NCI-H2107 treated with DMSO at 0.1 percent for 48 hours (cell line): ENCODE measurements around the gene GSTP1.
"Not testable (repeated sequence)": the region's sequence is repeated elsewhere in the genome, so short reads cannot be mapped to it uniquely, and the experiment has no call there.

Experiments used
- DNase-seq: peaks from one replicate; lab custom pipeline; 2025; ENCODE audit not compliant: unreplicated experiment; lab: John Stamatoyannopoulos, UW

GSTP1 gene

DNA sequence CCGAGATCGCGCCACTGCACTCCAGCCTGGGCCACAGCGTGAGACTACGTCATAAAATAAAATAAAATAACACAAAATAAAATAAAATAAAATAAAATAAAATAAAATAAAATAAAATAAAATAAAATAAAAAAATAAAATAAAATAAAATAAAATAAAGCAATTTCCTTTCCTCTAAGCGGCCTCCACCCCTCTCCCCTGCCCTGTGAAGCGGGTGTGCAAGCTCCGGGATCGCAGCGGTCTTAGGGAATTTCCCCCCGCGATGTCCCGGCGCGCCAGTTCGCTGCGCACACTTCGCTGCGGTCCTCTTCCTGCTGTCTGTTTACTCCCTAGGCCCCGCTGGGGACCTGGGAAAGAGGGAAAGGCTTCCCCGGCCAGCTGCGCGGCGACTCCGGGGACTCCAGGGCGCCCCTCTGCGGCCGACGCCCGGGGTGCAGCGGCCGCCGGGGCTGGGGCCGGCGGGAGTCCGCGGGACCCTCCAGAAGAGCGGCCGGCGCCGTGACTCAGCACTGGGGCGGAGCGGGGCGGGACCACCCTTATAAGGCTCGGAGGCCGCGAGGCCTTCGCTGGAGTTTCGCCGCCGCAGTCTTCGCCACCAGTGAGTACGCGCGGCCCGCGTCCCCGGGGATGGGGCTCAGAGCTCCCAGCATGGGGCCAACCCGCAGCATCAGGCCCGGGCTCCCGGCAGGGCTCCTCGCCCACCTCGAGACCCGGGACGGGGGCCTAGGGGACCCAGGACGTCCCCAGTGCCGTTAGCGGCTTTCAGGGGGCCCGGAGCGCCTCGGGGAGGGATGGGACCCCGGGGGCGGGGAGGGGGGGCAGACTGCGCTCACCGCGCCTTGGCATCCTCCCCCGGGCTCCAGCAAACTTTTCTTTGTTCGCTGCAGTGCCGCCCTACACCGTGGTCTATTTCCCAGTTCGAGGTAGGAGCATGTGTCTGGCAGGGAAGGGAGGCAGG is at the start of gene GSTP1:
Gene GSTP1, plus strand, starts transcription at position 566 of the 958 bp plus-strand sequence. Its CDS starts 32 bp downstream, at position 598.
- peak; percentile 24 for DNase-seq

DNA sequence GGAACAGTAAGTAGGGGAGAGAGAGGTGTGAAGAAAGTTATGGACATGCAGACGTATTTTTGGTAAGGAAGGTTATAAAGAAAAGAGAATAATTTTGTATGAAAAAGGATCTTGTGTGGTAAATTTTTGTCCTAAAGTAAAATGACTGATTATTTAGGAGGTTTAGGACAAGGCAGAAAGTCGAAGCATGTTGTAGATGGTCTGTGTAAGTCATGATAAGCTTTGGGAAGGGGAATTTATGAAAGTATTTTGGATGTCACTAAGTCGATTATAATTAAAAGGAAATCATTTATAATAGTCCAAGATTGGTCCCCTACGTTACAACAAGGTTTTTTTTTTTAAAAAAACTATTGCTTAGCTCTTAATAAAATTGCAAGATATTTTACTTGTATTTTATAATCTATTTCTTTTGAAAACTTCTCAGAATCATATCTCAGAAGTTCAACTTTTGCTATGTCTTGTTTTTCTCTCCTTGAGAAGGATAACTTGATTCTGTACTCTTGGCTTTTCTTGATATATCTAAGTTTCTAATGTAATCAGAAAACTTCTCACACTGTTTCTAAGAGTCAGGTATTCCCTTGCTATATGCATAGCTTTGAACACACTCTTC is 49.4 kb upstream of the GSTP1 start:
- no peak for DNase-seq

DNA sequence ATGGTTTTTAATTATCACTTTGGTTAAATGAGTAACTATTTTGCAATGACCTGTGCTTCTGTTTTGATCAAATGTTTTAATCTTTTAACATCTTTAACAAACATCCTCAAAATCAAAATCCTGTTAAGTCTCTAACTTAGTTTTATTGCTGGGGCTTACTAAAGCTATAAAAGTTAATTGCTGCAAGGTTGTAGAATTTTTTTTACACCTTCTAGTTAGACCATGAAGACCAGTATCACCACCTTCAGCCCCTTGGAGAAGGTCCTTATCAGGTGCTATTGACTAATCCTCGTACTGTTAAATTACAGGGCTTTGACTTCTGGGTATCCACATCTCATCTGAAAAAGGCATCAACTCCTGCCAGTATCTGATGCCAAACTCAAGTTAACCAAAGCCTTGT is 48.1 kb upstream of the GSTP1 start:
- DNase-seq = no peak

DNA sequence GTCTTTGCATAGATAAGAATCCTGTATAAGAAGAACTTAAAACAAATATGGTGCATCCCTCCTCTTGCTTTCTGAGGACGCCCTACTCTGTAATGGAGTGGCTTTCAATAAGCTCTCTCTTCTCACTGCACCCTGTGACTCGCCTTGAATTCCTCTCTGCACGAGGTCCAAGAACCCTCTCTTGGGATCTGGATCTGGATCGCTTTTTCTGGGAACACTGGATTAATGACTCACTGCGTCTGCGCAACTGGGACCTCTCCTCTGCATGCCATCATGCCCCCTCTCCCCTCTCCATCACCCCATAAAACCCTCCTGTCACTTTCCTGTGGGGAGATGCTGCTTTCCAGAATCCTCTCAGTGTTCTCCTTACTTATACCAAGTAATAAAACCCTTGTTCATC is 45.3 kb upstream of the GSTP1 start:
- DNase-seq = no peak

DNA sequence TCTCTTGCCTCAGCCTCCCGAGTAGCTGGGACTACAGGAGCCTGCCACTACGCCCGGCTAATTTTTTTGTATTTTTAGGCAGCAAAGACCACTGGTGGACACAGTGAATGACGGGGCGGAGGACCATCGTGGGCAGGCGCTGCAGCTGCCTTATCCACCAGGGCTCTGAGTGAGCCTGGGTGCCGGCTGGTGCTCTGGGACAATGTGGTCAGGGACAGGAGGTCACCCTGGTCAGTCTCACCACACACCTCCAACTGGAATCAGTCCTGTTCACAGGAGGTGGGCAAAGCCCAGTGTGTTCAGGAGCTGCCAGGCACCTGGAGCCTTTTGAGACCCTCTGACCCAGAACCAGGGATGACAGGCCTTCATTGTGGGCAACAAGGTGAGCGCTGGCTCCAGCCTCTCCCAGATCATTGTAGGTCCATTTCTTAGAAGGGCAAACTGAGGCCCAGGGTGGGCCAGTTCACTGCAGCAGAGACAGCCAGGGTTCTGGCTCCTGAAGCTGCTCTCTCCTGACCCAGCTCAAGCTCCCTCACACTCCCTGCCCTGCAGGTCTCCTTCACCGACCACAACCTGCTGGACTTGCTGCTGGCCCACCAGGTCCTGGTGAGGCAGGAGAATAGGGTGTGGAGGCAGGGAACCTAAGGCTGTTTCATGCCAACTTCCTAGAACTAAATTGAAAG is 44.6 kb upstream of the GSTP1 start:
- DNase-seq = no peak

DNA sequence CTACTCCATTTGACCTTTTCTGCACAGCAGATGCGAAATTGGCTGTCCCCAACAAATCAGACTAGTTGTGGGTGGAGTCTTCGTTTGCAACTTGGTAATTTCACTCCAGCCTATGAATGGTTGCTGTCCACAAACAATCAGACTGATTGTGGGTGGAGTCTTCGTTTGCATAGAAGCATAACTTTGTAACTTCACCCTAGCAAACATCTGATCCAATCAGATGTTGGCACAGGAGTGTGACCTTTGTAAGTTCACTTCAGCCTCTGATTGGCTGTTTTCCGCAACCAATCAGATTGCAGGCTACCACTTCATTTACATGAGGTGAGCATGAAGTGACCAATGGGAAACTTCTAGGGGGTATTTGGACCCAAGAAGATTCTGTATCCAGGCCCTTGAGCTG is 44.1 kb upstream of the GSTP1 start:
- DNase-seq = no peak

DNA sequence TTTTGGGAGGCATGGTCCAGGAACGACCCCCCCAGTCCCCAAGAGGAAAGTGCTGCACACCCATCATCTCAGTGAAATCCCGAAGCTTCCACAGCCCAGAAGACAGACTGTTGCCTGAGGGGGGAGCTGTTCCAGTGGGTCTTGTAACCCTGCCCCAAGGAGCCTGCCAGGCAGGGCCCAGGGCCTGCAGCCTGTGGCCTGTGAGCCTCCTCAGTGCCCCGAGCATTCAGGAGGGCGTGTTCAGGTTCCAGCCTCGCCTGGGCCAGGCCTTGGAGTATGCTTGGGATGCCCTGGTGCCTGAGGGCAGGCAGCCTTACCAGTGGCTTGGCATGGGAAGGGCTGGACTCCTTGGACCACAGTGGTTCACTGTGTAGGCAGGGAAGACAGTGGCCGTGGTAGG is 42.4 kb upstream of the GSTP1 start:
- DNase-seq = no peak

DNA sequence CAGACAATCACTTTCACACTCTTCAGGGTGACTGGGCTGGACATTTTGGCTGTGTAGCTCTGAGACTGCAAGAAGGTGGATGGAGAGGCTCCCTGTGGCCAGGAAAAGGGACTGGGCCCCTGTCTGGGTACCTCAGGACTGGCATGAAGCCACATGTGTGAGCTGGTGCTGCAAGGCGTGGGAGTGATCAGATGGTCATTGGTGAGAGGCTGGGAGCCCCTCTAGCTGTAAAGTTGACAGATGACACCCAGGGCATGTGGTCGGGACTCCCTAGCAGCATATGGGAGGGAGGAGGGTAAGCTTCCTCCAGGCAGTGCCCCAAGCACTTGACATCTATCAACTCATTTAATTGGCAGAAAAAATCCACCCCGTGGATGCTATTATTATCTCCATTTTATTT is 41.4 kb upstream of the GSTP1 start:
- no peak for DNase-seq

DNA sequence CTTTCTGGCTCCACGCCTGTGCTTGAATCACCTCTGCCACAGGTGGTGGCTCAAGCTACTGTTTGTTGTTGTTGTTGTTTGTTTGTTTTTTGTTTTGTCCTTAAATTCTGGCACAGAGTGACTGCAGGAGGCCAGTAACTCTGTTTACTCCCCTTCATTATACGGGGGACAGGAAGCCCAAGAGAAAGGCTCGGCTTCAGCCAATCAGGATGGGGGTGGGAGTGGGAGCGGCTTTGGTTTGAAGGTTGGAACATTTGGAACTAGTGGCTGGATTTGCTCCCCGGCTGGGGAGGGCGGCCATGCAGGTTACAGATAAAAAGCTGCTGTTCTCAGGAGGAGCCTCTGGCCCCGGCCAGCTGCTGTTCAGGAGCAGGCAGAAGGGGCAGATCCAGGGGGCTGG is 40.6 kb upstream of the GSTP1 start:
- no peak for DNase-seq

DNA sequence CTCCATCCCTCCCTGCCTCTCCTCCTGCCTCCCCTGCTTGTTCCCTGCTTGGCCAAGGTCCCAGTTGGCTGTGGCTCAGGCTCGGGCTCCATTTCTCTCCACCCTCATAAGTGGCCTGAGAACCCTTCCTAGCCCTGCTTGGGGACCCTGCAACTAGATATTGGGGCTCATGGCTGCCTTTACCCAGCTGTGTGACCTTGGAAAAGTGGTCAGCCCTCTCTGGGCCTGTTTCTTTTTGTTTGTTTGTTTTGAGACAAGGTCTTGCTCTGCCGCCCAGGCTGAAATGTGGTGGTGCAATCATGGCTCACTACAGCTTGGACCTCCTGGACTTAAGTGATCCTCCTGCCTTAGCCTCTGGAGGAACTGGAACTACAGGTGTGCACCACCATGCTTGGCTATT is 40.0 kb upstream of the GSTP1 start:
- DNase-seq = no peak

DNA sequence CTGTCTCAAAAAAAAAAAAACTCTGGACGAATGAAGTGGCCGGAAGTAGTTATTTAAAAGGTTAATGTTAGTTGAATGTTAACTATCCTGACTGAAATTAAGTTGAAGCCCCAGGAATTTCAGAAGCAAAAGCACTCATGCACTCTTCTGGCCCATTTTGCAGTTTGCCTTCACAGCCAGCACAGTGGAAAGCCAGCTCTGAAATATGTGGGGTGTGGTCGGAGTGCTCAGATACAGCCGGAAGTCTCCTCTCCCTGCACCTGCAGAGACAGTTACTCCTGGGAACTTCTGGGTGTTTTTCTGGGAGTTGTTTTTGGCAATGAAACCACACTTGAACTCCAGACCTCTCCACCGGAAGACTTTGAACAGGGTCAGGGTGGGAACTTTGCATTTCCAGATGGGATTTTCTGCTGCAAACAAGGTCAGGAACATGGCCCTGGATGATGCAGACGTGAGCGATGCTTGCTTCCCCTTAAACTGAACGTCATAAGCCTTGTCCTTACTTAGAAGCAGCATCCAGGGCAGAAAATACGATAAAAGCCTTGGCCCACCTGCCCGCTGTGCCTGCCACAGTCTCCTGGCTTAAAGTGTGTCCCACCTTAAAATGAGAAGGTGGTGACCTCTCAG is 38.9 kb upstream of the GSTP1 start:
- no peak for DNase-seq

DNA sequence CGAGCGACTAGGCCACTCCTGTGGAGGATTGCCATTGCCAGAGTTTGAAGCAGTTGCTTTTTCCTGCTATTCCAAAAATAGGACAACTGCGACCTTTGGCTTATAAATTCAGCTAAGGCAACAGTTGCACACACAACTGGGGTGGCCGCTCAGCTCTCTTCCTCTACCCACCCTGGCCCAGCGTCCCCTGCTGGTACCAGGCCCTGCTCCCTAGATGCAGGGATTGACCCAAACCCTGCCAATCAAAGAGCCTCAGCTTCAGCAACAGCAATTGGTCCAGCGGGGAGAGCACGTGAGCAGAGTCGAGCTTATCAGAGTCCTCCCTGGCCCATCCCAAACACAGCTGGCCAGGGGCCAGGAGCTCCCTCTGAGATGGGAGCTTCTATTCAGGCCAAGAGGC is 38.3 kb upstream of the GSTP1 start:
- DNase-seq = no peak

DNA sequence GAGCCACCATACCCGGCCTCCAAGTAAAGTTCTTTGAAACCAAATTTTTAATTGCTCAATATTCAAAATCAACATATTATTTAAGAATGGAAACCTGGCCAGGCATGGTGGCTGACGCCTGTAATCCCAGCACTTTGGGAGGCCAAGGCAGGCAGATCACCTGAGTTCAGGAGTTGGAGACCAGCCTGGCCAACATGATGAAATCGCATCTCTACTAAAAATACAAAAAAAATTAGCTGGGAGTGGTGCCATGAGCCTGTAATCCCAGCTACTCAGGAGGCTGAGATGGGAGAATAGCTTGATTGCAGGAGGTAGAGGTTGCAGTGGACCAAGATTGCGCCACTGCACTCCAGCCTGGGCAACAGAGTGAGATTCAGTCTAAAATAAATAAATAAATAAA is 35.5 kb upstream of the GSTP1 start:
- DNase-seq = not testable (repeated sequence)

DNA sequence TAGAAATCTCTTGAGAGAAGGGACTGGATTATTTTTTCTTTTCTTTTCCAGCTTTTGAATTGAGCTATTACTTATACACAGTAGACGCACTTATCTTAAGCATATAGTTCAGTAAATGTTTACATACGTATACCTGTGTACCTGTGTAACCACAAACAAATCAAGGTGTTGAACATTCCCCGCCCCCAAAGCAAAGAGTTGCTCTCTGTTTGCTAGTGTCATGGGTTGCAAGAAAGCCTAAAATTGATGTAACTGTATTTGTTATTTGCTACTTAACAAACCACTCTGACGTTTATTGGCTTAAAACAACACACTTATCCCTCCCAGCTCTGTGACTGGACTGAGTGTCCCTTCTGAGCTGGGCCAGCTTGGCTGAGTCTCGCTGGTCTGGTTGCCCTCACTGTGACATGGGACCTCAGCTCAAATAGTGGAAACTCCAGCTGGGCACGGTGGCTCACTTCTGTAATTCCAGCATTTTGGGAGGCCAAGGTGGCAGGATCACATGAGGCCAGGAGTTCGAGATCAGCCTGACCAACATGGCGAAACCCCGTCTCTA is 35.0 kb upstream of the GSTP1 start:
- DNase-seq = no peak

DNA sequence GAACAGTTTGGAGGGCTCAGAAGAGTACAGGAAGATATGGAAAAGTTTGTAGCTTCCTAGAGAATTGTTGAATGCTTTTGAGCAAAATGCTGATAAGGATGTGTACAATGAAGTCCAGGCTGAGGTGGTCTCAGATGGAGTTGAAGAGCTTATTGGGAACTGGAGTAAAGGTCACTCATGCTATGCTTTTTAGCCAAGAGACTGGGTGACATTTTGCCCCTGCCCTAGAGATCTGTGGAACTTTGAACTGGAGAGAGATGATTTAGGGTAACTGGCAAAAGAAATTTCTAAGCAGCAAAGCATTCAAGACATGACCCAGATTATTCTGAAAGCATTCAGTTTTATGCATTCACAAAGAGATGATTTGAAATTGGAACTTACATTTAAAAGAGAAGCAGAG is 32.5 kb upstream of the GSTP1 start:
- no peak for DNase-seq

DNA sequence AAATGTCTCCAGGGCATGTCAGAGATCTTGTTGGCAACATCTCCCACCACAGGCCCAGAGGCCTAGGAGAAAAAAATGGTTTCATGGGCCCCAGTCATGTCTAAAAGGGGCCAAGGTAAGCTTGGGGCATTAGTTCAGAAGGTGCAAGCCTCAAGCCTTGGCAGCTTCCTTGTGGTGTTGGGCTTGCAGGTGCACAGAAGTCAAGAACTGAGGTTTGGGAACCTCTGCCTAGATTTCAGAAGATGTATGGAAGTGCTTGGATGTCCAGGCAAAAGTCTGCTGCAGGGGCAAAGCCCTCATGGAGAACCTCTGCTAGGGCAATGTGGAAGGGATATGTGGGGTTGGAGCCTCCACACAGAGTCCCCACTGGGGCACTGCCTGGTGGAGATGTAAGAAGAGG is 31.9 kb upstream of the GSTP1 start:
- DNase-seq = not testable (repeated sequence)

DNA sequence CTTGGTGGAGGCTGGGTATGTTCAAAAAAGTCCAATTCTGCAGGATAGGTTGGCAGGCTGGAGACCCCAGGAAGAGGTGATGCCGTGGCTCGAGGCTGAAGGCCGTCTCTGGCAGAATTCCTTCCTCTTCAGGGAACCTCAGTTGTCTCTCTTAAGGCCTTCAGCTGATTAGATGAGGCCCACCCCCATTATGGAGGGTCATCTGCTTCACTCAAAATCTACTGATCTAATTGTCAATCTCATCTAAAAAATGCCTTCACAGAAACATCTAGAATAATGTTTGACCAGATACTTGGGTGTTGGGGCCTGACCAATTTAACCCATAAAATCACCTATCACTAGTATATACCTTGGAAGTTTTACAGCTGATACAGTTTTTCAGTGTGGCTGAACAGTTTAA is 27.4 kb upstream of the GSTP1 start:
- DNase-seq = no peak

DNA sequence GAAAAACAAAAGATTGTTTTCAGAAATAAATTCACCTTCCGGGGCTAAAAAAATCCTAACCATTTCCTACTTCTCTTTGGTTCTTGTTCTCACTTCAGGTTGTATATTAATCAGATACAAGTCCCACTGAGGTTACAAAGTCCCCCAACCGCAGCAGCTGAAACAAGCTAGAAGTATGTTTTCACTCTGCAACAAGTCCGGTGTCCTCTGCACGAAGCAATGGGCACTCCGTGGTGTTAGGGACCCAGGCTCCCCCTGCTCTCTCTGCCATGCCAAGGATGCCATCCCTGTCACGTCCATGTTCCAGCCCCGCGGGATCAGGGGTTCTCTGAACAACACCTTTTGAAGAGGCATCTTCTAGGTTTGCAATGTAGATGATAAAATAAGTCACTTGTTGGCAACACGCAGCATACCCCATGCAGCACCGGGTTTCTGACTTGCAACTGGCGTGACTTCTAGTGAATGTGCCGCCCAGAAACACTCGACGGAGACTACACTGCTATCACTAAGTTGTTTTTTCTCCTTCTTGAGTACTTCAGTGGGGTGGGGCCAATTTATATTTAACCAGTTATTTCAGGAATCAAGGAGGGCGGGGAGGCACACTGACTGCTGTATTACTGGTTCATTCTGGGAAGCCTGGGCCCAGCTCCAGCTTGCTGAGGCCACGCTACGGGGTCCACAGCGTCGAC is 25.4 kb upstream of the GSTP1 start:
- no peak for DNase-seq

DNA sequence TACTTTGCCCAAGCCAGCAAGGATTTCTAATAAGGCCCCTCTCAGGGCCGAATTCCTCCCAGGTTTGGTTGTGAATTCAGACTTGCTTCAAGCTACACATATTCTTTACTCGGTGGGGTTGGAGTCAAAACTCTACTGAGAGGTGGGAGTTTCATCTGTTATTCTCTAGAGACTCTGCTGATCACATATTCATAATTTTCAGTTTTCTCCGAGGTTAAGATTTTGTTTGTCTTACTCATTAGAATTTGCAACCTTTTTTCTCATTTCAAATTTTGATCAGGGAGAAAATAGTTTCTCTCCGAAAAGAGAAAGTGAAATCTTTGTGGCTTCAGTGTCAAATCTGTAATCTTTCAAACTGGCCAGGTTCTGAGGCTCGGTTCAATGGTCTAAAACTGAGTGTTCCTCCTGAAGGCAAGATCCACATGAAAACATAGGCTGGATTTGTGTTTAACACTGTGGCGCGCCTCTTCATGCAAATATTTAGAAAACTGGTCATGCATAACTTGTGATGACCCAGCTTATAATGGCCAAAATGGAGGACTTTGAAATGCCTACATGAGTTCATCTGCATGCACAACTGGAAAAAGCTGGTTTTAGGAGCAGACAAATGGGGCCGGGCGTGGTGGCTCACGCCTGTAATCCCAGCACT is 21.5 kb upstream of the GSTP1 start:
- DNase-seq = no peak
